GM12892 (cell line): ENCODE results near the gene TAX1BP3.

Source experiments
- POLR2AphosphoS5 ChIP-seq: IDR thresholded peaks from 2 replicates; pipeline ENCODE4 v1.6.1; 2011; ENCODE audit warnings: low read depth, low read length, control low read depth
- TAF1 ChIP-seq: IDR thresholded peaks from 2 replicates; pipeline ENCODE4 v1.6.1; 2011; ENCODE audit warnings: low read depth, mild to moderate bottlenecking, control low read depth, low read length, borderline replicate concordance

DNA sequence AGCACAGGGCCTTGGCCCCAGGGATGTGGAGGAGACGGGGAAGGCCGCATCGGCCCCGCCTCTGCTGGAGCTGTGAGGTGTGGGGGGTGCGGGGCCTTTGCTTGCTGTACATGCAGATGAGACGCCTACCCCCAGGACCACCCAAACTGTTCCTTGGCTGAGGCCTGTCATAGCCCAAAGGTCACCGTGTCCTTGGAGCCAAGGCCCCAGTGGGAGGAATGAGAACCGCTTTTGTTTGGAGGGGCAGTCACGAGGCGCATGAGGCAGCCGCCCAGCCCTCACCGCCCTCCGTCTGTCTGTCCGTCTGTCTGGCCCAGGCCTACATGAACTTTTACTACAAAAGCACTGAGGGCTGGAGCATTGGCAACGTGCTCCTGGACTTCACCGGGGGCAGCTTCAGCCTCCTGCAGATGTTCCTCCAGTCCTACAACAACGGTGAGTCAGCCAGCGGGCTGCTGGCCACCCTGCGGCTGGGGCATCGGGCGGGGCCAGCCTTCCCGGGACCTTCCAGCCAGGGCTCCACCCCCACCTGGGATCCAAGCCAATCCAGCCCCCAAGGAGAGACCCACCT lies 8.8 kb downstream of the TAX1BP3 start:
- TF ChIP-seq TAF1: no peak
- no peak for TF ChIP-seq POLR2AphosphoS5
